GM12801 (cell line): ENCODE results near the gene ATP8A2.

Experiments
- CTCF ChIP-seq: IDR thresholded peaks from one replicate; pipeline ENCODE4 v1.5.1; 2011; ENCODE audit warnings: control low read depth; ENCODE audit not compliant: insufficient read length; ENCODE audit errors: extremely low read depth

Gene ATP8A2

GRCh38 chr13:25741796-25742195 lies 370.0 kb downstream of the ATP8A2 start:
- TF ChIP-seq CTCF = no peak

- no peak for TF ChIP-seq CTCF
Observed at GRCh38 chr13:25742220-25742619, 370.4 kb downstream of the ATP8A2 start.

GRCh38 chr13:25743421-25743820 lies 371.6 kb downstream of the ATP8A2 start:
- no peak for TF ChIP-seq CTCF

GRCh38 chr13:25744178-25744577 lies 372.4 kb downstream of the ATP8A2 start:
- TF ChIP-seq CTCF = no peak

GRCh38 chr13:25746131-25746530 lies 374.4 kb downstream of the ATP8A2 start:
- no peak for TF ChIP-seq CTCF

GRCh38 chr13:25752957-25753551 lies 381.3 kb downstream of the ATP8A2 start:
- TF ChIP-seq CTCF = no peak

GRCh38 chr13:25753976-25754375 lies 382.2 kb downstream of the ATP8A2 start:
- TF ChIP-seq CTCF = no peak
